ENCODE data around the gene TUBG1. TPM values are rescaled to one million over a fixed set of nuclear protein-coding genes. Genes with fewer than 3 reads are reported as not detected.

Gene TUBG1
- total and polyA plus RNA-seq, 9 of the 15 experiments (the other 6 are each of a cell fraction or from before 2014, with no cell fraction given) = 33.1 to 147 (median 66.0) TPM

DNA sequence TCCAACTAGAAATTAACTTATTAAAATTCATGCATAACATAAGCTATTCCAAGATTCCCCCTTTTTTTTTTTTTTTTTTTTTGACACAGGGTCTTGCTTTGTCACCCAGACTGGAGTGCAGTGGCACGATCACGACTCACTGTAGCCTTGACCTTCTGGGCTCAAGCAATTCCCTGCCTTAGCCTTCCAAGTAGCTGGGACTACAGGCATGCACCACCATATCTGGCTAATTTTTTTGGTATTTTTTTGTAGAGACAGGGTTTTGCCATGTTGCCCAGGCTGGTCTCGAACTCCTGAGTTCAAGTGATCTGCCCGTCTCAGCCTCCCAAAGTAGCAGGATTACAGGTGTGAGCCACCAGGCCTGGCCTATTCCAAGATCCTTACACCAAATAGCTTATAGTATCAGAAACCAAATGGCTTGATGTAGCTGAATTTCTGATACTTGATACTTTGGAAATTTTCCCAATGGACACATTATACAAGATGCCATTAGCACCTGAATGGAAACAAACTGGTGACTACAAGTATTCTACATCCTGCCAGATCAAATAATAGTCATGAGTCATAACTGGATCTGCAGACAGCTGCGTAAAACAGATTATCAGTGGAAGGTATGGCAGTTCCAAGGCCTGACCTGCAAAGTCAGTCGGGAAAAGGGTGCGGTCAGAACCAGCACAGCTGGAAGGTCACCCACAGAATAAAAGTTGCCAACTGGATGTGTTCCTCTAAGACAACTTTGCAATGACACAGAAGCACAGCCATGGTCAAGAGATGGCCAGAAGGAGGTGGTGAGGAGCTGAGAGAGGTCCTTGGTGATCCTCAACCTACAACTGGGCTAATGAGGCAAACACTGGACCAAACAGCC is 14.5 kb downstream of the TUBG1 start (continued):
- TF ChIP-seq NFRKB (IDR thresholded peaks at IDR 0.05; ENCODE audit: low read depth) (no peak), PTBP1 (IDR thresholded peaks at IDR 0.05; ENCODE audit: low read depth, low read length) (no peak), TSHZ1 (CRISPR knock-in tag; IDR thresholded peaks at IDR 0.05) (no peak), ZNF75A (CRISPR knock-in tag; IDR thresholded peaks at IDR 0.05) (no peak), C11orf30 (IDR thresholded peaks at IDR 0.05; ENCODE audit: low read depth) (peak; percentile 62), MAFG (tag; conservative IDR thresholded peaks at IDR 0.05) (peak; percentile 48; the same call in 1 of the 2 replicates), ZNF609 (CRISPR knock-in tag; IDR thresholded peaks at IDR 0.05; ENCODE audit: borderline replicate concordance) (no peak), ERF (CRISPR knock-in tag; IDR thresholded peaks at IDR 0.05) (no peak), POLR2H (tag; IDR thresholded peaks at IDR 0.05; ENCODE audit: low read depth) (no peak), JUN (IDR thresholded peaks at IDR 0.05; ENCODE audit: borderline replicate concordance, low read depth, low read length) (peak; percentile 88; the same call in 1 of the 2 replicates), JUN (CRISPR knock-in tag; IDR thresholded peaks at IDR 0.05; ENCODE audit: borderline replicate concordance) (no peak), POLR2AphosphoS5 (IDR thresholded peaks at IDR 0.05; ENCODE audit: control insufficient read depth, insufficient read depth, low read depth, low read length) (peak; percentile 90), KAT7 (CRISPR knock-in tag; IDR thresholded peaks at IDR 0.05; ENCODE audit: borderline replicate concordance) (no peak), MAFK (IDR thresholded peaks at IDR 0.05; ENCODE audit: low read length) (no peak)
- TF ChIP-seq, protein P1, sequence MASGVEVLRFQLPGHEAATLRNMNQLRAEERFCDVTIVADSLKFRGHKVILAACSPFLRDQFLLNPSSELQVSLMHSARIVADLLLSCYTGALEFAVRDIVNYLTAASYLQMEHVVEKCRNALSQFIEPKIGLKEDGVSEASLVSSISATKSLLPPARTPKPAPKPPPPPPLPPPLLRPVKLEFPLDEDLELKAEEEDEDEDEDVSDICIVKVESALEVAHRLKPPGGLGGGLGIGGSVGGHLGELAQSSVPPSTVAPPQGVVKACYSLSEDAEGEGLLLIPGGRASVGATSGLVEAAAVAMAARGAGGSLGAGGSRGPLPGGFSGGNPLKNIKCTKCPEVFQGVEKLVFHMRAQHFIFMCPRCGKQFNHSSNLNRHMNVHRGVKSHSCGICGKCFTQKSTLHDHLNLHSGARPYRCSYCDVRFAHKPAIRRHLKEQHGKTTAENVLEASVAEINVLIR (CRISPR knock-in tag; IDR thresholded peaks at IDR 0.05) = 0 out of 2 replicates have a peak, but pooled peaks have one; percentile 9
- TF ChIP-seq, protein P2, sequence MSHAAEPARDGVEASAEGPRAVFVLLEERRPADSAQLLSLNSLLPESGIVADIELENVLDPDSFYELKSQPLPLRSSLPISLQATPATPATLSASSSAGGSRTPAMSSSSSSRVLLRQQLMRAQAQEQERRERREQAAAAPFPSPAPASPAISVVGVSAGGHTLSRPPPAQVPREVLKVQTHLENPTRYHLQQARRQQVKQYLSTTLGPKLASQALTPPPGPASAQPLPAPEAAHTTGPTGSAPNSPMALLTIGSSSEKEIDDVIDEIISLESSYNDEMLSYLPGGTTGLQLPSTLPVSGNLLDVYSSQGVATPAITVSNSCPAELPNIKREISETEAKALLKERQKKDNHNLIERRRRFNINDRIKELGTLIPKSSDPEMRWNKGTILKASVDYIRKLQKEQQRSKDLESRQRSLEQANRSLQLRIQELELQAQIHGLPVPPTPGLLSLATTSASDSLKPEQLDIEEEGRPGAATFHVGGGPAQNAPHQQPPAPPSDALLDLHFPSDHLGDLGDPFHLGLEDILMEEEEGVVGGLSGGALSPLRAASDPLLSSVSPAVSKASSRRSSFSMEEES (CRISPR knock-in tag; IDR thresholded peaks at IDR 0.05) = no peak
